Gastroesophageal sphincter (tissue), 4 donors: Measurements from ENCODE around the gene GALNT17. TPM values are rescaled to one million over a fixed set of nuclear protein-coding genes. Genes with fewer than 3 reads are reported as not detected.

Source experiments
- ATAC-seq: fragments of 150-250 bp; one replicate; pipeline ENCODE4 v1.9.1; 2016; ENCODE audit warnings: mild to moderate bottlenecking, moderate library complexity
- H3K27ac ChIP-seq, 4 donors: fragments of 200-600 bp; sonication (generic) in 3 of 4; 1 replicate in 3 of 4; 2 replicates in 1 of 4; pipeline ENCODE4 v1.5.1; 2016 to 2019
- H3K27me3 ChIP-seq: fragments of 200-600 bp; sonication (generic); one replicate; pipeline ENCODE4 v1.5.1; 2019
- H3K36me3 ChIP-seq, 2 donors: fragments of 200-600 bp; sonication (generic); one replicate each; pipeline ENCODE4 v1.5.1; 2019; ENCODE audit warnings: control low read depth in 1 of 2
- H3K4me1 ChIP-seq, 3 donors: fragments of 200-600 bp; sonication (generic); 1 replicate in 2 of 3; 2 replicates in 1 of 3; pipeline ENCODE4 v1.5.1; 2016 to 2019; ENCODE audit warnings: control low read depth in 2 of 3
- H3K4me3 ChIP-seq, 2 donors: fragments of 200-600 bp; sonication (generic); one replicate each; pipeline ENCODE4 v1.5.1; 2019; ENCODE audit warnings: mild to moderate bottlenecking in 1 of 2, moderate library complexity in 1 of 2
- H3K9me3 ChIP-seq, 3 donors: fragments of 200-600 bp; sonication (generic); one replicate each; pipeline ENCODE4 v1.5.1; 2017 to 2019; ENCODE audit warnings: control low read depth in 2 of 3
- EP300 ChIP-seq: sonication (generic); formaldehyde crosslinking; IDR thresholded peaks from one replicate; pipeline ENCODE4 v1.6.1; 2017; ENCODE audit warnings: antibody characterized with exemption, mild to moderate bottlenecking
- POLR2A ChIP-seq, 2 donors: fragments of 450-650 bp; IDR thresholded peaks; one replicate each; pipeline ENCODE4 v1.6.1; 2017; ENCODE audit warnings: antibody characterized with exemption in 2 of 2, mild to moderate bottlenecking in 2 of 2, moderate library complexity in 1 of 2
- POLR2AphosphoS5 ChIP-seq: sonication (generic); formaldehyde crosslinking; IDR thresholded peaks from one replicate; pipeline ENCODE4 v1.6.1; 2017; ENCODE audit warnings: antibody characterized with exemption
- WGBS, 2 donors: methylation state at CpG; one replicate each; pipeline ENCODE4 v1.1.5; 2018; ENCODE audit warnings: low coverage in 1 of 2; 5-methylcytosine and 5-hydroxymethylcytosine counted together
- total RNA-seq, 4 donors: library from RNA; depleted of rRNA; stranded (reverse); fragments of >200 nt; gene quantifications; one replicate each; pipeline ENCODE4 v1.1.0, GENCODE V29; 2016
- TF ChIP-seq, protein P1 (sequence below), 4 experiments: fragments of 200-600 bp in 2 of 4; fragments of 450-650 bp in 2 of 4; sonication (generic) in 1 of 4; IDR thresholded peaks; one replicate each; pipeline ENCODE4 v1.5.1; 2017 to 2019; ENCODE audit warnings: antibody characterized with exemption in 4 of 4, mild to moderate bottlenecking in 2 of 4, moderate library complexity in 2 of 4

GALNT17 gene
- total RNA-seq, 4 donors from 2014 or later = 16.7 to 93.2 (median 34.8) TPM

DNA sequence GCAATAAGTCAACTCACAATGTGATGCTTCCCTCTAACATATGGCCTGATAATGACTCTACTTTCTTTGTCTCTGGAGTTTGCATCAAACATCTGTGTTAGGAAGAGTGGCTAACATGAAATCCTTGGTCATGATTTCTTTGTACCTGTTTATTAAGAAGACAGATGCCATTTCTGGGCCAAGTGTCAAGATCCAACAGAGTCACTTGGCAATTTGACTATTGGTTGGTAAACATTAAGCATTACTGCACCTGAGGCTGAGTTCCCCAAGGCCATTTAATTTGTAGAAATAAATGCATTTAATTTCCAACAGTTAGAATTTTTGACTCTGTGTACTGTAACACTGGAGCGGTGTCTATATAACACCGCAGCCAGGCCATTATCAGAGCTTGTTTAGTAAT is 403.7 kb downstream of the GALNT17 start:
- TF ChIP-seq POLR2AphosphoS5 (no peak), POLR2A (IDR thresholded peaks at IDR 0.05) (no peak), EP300 (no peak)
- TF ChIP-seq, protein P1, sequence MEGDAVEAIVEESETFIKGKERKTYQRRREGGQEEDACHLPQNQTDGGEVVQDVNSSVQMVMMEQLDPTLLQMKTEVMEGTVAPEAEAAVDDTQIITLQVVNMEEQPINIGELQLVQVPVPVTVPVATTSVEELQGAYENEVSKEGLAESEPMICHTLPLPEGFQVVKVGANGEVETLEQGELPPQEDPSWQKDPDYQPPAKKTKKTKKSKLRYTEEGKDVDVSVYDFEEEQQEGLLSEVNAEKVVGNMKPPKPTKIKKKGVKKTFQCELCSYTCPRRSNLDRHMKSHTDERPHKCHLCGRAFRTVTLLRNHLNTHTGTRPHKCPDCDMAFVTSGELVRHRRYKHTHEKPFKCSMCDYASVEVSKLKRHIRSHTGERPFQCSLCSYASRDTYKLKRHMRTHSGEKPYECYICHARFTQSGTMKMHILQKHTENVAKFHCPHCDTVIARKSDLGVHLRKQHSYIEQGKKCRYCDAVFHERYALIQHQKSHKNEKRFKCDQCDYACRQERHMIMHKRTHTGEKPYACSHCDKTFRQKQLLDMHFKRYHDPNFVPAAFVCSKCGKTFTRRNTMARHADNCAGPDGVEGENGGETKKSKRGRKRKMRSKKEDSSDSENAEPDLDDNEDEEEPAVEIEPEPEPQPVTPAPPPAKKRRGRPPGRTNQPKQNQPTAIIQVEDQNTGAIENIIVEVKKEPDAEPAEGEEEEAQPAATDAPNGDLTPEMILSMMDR (IDR thresholded peaks at IDR 0.05) = no peak
- no peak for ATAC-seq
- Histone ChIP-seq H3K4me3 (no peak overlapping the region), H3K36me3 (no peaks in the 10 kb centered on the region), H3K27ac (no peak overlapping the region), H3K4me1 (no peaks in the 10 kb centered on the region), H3K9me3 (no peaks in the 10 kb centered on the region), H3K27me3 (no peaks in the 10 kb centered on the region)
- WGBS, 2 donors = 87 to 91% methylated on average over 2 of the region's 2 CpGs

GRCh38 chr7:71538210-71538609 is 406.3 kb downstream of the GALNT17 start:
- Histone ChIP-seq H3K27ac (no peak overlapping the region), H3K27me3 (no peaks in the 10 kb centered on the region), H3K36me3 (no peaks in the 10 kb centered on the region), H3K4me3 (no peak overlapping the region), H3K4me1 (no peaks in the 10 kb centered on the region), H3K9me3 (no peaks in the 10 kb centered on the region)
- TF ChIP-seq, protein P1 (IDR thresholded peaks at IDR 0.05) = no peak
- TF ChIP-seq POLR2A (IDR thresholded peaks at IDR 0.05) (no peak), POLR2AphosphoS5 (no peak), EP300 (no peak)
- ATAC-seq = no peak
- WGBS, 2 donors = 66 to 83% methylated on average over 6 to 10 of the region's 11 CpGs

- H3K27me3 ChIP-seq = no peaks in the 10 kb centered on the region
- H3K4me3 ChIP-seq = no peak overlapping the region
- no peak for ATAC-seq
- H3K27ac ChIP-seq = no peak overlapping the region
- H3K9me3 ChIP-seq = no peaks in the 10 kb centered on the region
- no peaks in the 10 kb centered on the region for H3K4me1 ChIP-seq
- WGBS, 2 donors = 93 to 96% methylated on average over 3 to 4 of the region's 4 CpGs
- no peaks in the 10 kb centered on the region for H3K36me3 ChIP-seq
- TF ChIP-seq, protein P1 (IDR thresholded peaks at IDR 0.05) = no peak
- TF ChIP-seq EP300 (no peak), POLR2A (IDR thresholded peaks at IDR 0.05) (no peak), POLR2AphosphoS5 (no peak)
Measured at GRCh38 chr7:71539615-71540014, 407.7 kb downstream of the GALNT17 start.

DNA sequence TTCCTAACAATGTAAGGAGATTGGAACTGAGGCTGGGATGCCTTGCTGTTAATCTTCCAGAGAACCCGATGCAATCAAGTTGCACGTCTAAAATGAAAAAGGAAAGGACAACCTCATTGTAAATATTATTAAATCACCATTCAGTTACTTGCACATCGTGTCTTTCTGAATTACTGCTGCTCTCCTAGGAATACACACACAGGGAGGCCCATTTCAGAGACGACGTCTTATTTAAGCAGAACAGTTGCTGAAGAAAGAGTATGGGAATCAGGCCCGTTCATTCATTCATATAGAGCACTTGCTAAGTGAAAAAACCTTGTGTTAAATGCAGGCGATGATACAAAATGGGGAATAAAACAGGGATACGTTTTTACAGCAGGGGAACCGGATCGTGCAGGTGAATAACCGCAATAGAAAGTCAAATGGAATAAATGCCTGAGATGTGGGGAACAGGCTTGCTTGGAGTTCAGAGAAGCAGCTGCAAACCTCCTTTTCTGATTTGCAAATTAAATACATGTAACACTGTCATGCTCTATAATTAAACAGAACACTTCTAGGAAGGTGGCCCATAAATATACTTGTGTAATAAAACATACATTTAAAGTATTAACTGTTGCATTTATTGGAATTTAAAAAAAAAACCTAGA is 409.9 kb downstream of the GALNT17 start:
- ATAC-seq = no peak
- Histone ChIP-seq H3K4me1 (no peaks in the 10 kb centered on the region), H3K4me3 (no peak overlapping the region), H3K9me3 (no peaks in the 10 kb centered on the region), H3K27ac (no peak overlapping the region), H3K36me3 (no peaks in the 10 kb centered on the region), H3K27me3 (no peaks in the 10 kb centered on the region)
- 70 to 91% methylated on average over 5 to 11 of the region's 11 CpGs for WGBS, 2 donors
- TF ChIP-seq POLR2A (IDR thresholded peaks at IDR 0.05) = no peak
- TF ChIP-seq, protein P1 (IDR thresholded peaks at IDR 0.05) = no peak
- no peak for TF ChIP-seq POLR2AphosphoS5
- no peak for TF ChIP-seq EP300

DNA sequence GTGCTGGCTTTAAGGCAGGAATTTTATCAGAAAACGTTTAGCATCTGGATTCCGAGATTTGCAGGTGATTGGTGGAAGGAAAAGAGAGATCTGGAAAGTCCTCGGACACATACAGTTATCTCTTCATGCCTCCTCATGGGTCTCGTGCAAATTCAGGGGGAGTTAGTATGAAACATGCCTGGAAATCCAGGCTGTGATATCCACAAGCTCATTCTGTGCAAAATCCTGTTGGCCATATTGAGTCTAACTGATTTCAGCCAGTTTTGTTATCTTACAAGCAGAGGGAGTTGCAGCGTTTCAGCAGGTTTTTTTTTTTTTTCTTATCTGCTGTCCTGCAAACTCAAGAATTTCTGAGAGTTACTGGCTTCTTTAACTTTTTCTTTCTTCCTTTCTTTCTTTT is 411.5 kb downstream of the GALNT17 start:
- TF ChIP-seq POLR2A (IDR thresholded peaks at IDR 0.05) (no peak), EP300 (no peak), POLR2AphosphoS5 (no peak)
- TF ChIP-seq, protein P1 (IDR thresholded peaks at IDR 0.05) = no peak
- Histone ChIP-seq H3K9me3 (no peaks in the 10 kb centered on the region), H3K4me3 (no peak overlapping the region), H3K36me3 (no peaks in the 10 kb centered on the region), H3K27me3 (no peaks in the 10 kb centered on the region), H3K4me1 (no peaks in the 10 kb centered on the region), H3K27ac (no peak overlapping the region)
- 7 to 26% methylated on average over 5 of the region's 5 CpGs for WGBS, 2 donors
- no peak for ATAC-seq
